GM21390 (cell line): ENCODE results near the gene NRDC.
A peak's percentile ranks its signal among the peaks of the same experiment; 100 is the strongest.
"Not testable (repeated sequence)": the region's sequence is repeated elsewhere in the genome, so short reads cannot be mapped to it uniquely, and the experiment has no call there.

Experiments
- ATAC-seq: cut with Tn5 transposase; IDR thresholded peaks from one replicate; pipeline ENCODE4 v1.9.1; 2021; ENCODE audit not compliant: unreplicated experiment

The NRDC gene

GRCh38 chr1:51878308-51878615 lies 265 bp downstream of the NRDC start:
- ATAC-seq: no peak

- ATAC-seq: peak; percentile 3
Observed at GRCh38 chr1:51877434-51878307, 856 bp downstream of the NRDC start.

GRCh38 chr1:51875836-51876235 lies 2.7 kb downstream of the NRDC start:
- ATAC-seq: no peak

GRCh38 chr1:51875291-51875772 lies 3.2 kb downstream of the NRDC start:
- no peak for ATAC-seq

- not testable (repeated sequence) for ATAC-seq
Observed at GRCh38 chr1:51873270-51873669, 5.3 kb downstream of the NRDC start.

GRCh38 chr1:51871351-51871975 lies 7.1 kb downstream of the NRDC start:
- no peak for ATAC-seq

GRCh38 chr1:51870603-51871350 lies 7.8 kb downstream of the NRDC start:
- no peak for ATAC-seq

GRCh38 chr1:51867479-51868232 lies 10.9 kb downstream of the NRDC start:
- no peak for ATAC-seq

GRCh38 chr1:51863384-51863783 lies 15.1 kb downstream of the NRDC start:
- ATAC-seq: peak; percentile 74

GRCh38 chr1:51861669-51862068 lies 16.9 kb downstream of the NRDC start:
- no peak for ATAC-seq

GRCh38 chr1:51859735-51860134 lies 18.8 kb downstream of the NRDC start:
- ATAC-seq: no peak

GRCh38 chr1:51859333-51859732 lies 19.2 kb downstream of the NRDC start:
- no peak for ATAC-seq

- no peak for ATAC-seq
Observed at GRCh38 chr1:51858892-51859291, 19.6 kb downstream of the NRDC start.

- no peak for ATAC-seq
Observed at GRCh38 chr1:51856745-51857144, 21.8 kb downstream of the NRDC start.

GRCh38 chr1:51855624-51856023 lies 22.9 kb downstream of the NRDC start:
- no peak for ATAC-seq

GRCh38 chr1:51853360-51853759 lies 25.2 kb downstream of the NRDC start:
- no peak for ATAC-seq

- no peak for ATAC-seq
Observed at GRCh38 chr1:51851882-51852396, 26.6 kb downstream of the NRDC start.

GRCh38 chr1:51850420-51851223 lies 27.9 kb downstream of the NRDC start:
- no peak for ATAC-seq

- ATAC-seq: no peak
Observed at GRCh38 chr1:51847294-51847920, 31.1 kb downstream of the NRDC start.

GRCh38 chr1:51843948-51844347 lies 34.6 kb downstream of the NRDC start:
- ATAC-seq: no peak
